Liver (tissue), 3 donors: ENCODE data around the gene DLX2.

Experiments
- CTCF ChIP-seq: fragments of 150-350 bp; IDR thresholded peaks from 2 replicates; pipeline ENCODE4 v1.5.1; 2017; ENCODE audit warnings: improper control_type of control experiment, low read depth, low read length; ENCODE audit not compliant: missing input control
- JUND ChIP-seq, 2 donors: IDR thresholded peaks; 2 replicates each; pipeline ENCODE4 v1.6.1; 2016; ENCODE audit warnings: antibody characterized with exemption in 2 of 2
- MAX ChIP-seq: IDR thresholded peaks from 2 replicates; pipeline ENCODE4 v1.6.1; 2016; ENCODE audit warnings: antibody characterized with exemption
- RAD21 ChIP-seq, 2 donors: IDR thresholded peaks; 2 replicates each; pipeline ENCODE4 v1.6.1; 2016; ENCODE audit warnings: antibody characterized with exemption in 2 of 2, mild to moderate bottlenecking in 2 of 2
- REST ChIP-seq: IDR thresholded peaks from 2 replicates; pipeline ENCODE4 v1.6.1; 2016; ENCODE audit warnings: antibody characterized with exemption, mild to moderate bottlenecking
- ZBTB33 ChIP-seq: IDR thresholded peaks from 2 replicates; pipeline ENCODE4 v1.6.1; 2016; ENCODE audit warnings: antibody characterized with exemption
- donor health status: healthy.
- donor health status: healthy.

GRCh38 chr2:172091761-172092566 lies 10.7 kb downstream of the DLX2 start:
- TF ChIP-seq CTCF (no peak), RAD21 (IDR thresholded peaks at IDR 0.05) (no peak), ZBTB33 (no peak), MAX (no peak), JUND (IDR thresholded peaks at IDR 0.05) (no peak), REST (no peak)
